NCI-H2081 treated with DMSO at 0.1 percent for 48 hours (cell line): ENCODE results near the gene ADAMTSL2.

Experiments
- DNase-seq: peaks from one replicate; lab custom pipeline; 2025; lab: John Stamatoyannopoulos, UW

The ADAMTSL2 gene

GRCh38 chr9:133499892-133500270, 34.6 kb upstream of the ADAMTSL2 start:
- DNase-seq: no peak

- DNase-seq: no peak
These were observed 32.4 kb upstream of the ADAMTSL2 start for GRCh38 chr9:133502112-133502511.

- DNase-seq: no peak
These were observed 29.2 kb upstream of the ADAMTSL2 start for GRCh38 chr9:133505186-133505830.

- DNase-seq: no peak
These were observed 28.4 kb upstream of the ADAMTSL2 start for GRCh38 chr9:133505901-133506652.

- DNase-seq: no peak
These were observed 27.9 kb upstream of the ADAMTSL2 start for GRCh38 chr9:133506653-133507038.

GRCh38 chr9:133507246-133507965, 27.1 kb upstream of the ADAMTSL2 start:
- DNase-seq: no peak

- no peak for DNase-seq
These were observed 26.5 kb upstream of the ADAMTSL2 start for GRCh38 chr9:133508046-133508445.

GRCh38 chr9:133509179-133510083, 25.1 kb upstream of the ADAMTSL2 start:
- peak; percentile 89 for DNase-seq

GRCh38 chr9:133510926-133511505, 23.5 kb upstream of the ADAMTSL2 start:
- DNase-seq: no peak

- no peak for DNase-seq
These were observed 22.9 kb upstream of the ADAMTSL2 start for GRCh38 chr9:133511607-133512006.

GRCh38 chr9:133512253-133513213, 22.0 kb upstream of the ADAMTSL2 start:
- no peak for DNase-seq

- DNase-seq: peak; percentile 18
These were observed 21.0 kb upstream of the ADAMTSL2 start for GRCh38 chr9:133513214-133514100.

GRCh38 chr9:133514460-133515239, 19.9 kb upstream of the ADAMTSL2 start:
- peak; percentile 44 for DNase-seq

GRCh38 chr9:133515240-133515610, 19.3 kb upstream of the ADAMTSL2 start:
- no peak for DNase-seq

- DNase-seq: no peak
These were observed 18.8 kb upstream of the ADAMTSL2 start for GRCh38 chr9:133515615-133516255.

- no peak for DNase-seq
These were observed 18.1 kb upstream of the ADAMTSL2 start for GRCh38 chr9:133516256-133516960.

GRCh38 chr9:133516961-133517350, 17.5 kb upstream of the ADAMTSL2 start:
- DNase-seq: no peak

- DNase-seq: no peak
These were observed 16.8 kb upstream of the ADAMTSL2 start for GRCh38 chr9:133517711-133518110.
